Cardiac fibroblast (primary cell): ENCODE measurements around the gene MARK3.
A peak's percentile ranks its signal among the peaks of the same experiment; 100 is the strongest.

Experiments used
- DNase-seq, 2 donors: peaks; one replicate each; pipeline versions ENCODE4 v3.0.0 to v3.0.0-alpha.2; 2010; ENCODE audit warnings: low read depth in 2 of 2
- H3K4me3 ChIP-seq, 2 donors: replicated peaks in 1 of 2; 1 replicate in 1 of 2; 2 replicates in 1 of 2; pipeline ENCODE4 v1.5.1; 2011; ENCODE audit warnings: low read depth in 2 of 2, low read length in 2 of 2, mild to moderate bottlenecking in 2 of 2, moderate library complexity in 1 of 2
- CTCF ChIP-seq: IDR thresholded peaks from one replicate; pipeline ENCODE4 v1.5.1; 2011; ENCODE audit warnings: low read depth, mild to moderate bottlenecking, low read length, inconsistent platforms

MARK3 gene

GRCh38 chr14:103385152-103385928 lies at the start of gene MARK3:
Gene MARK3, plus strand, starts transcription at chr14:103385415. Its CDS starts 615 bp downstream, at chr14:103386030.
- peak; percentile 96 to 97 for DNase-seq
- TF ChIP-seq CTCF, result no peak
- peak within 1 kb of the TSS; percentile 91 to 92 for H3K4me3 ChIP-seq

- TF ChIP-seq CTCF, result no peak
- DNase-seq, result no peak
- peak overlapping the region in 1 of 2 donors; percentile 78 for H3K4me3 ChIP-seq
Observed at GRCh38 chr14:103336191-103336590, 49.0 kb upstream of the MARK3 start.

GRCh38 chr14:103337794-103338193 lies 47.4 kb upstream of the MARK3 start:
- DNase-seq, result no peak
- no peak overlapping the region for H3K4me3 ChIP-seq
- TF ChIP-seq CTCF, result no peak

GRCh38 chr14:103339561-103339960 lies 45.7 kb upstream of the MARK3 start:
- TF ChIP-seq CTCF, result no peak
- no peak for DNase-seq
- no peak overlapping the region for H3K4me3 ChIP-seq

- no peak for TF ChIP-seq CTCF
- H3K4me3 ChIP-seq, result no peak overlapping the region
- no peak for DNase-seq
Observed at GRCh38 chr14:103340480-103341212, 44.6 kb upstream of the MARK3 start.

- DNase-seq, result no peak
- no peak for TF ChIP-seq CTCF
- H3K4me3 ChIP-seq, result no peak overlapping the region
Observed at GRCh38 chr14:103341250-103342129, 43.7 kb upstream of the MARK3 start.
